HEK293 (cell line): ENCODE results near the gene GRIK4.

ENCODE experiments used
- CTCF ChIP-seq: fragments of 450-650 bp; formaldehyde crosslinking; IDR thresholded peaks from 2 replicates; pipeline ENCODE4 v1.5.1; 2016; ENCODE audit warnings: missing biosample characterization, missing genetic modification characterization
- FEZF1 ChIP-seq: fragments of 450-650 bp; formaldehyde crosslinking; IDR thresholded peaks from 2 replicates; pipeline ENCODE4 v1.5.1; 2016; ENCODE audit warnings: missing biosample characterization, missing genetic modification characterization
- TSHZ1 ChIP-seq: fragments of 450-650 bp; formaldehyde crosslinking; IDR thresholded peaks from 2 replicates; pipeline ENCODE4 v1.5.1; 2016; ENCODE audit warnings: missing biosample characterization, missing genetic modification characterization, borderline replicate concordance
- ZNF133 ChIP-seq: fragments of 450-650 bp; formaldehyde crosslinking; IDR thresholded peaks from 2 replicates; pipeline ENCODE4 v1.5.1; 2016; ENCODE audit warnings: missing biosample characterization, missing genetic modification characterization
- ZNF776 ChIP-seq: fragments of 450-650 bp; formaldehyde crosslinking; IDR thresholded peaks from 2 replicates; pipeline ENCODE4 v1.5.0; 2017; ENCODE audit warnings: missing biosample characterization, missing genetic modification characterization, borderline replicate concordance
- TF ChIP-seq, protein P1 (sequence below): fragments of 450-650 bp; formaldehyde crosslinking; IDR thresholded peaks from 2 replicates; pipeline ENCODE4 v1.5.1; 2016; ENCODE audit warnings: missing biosample characterization, missing genetic modification characterization

- TF ChIP-seq CTCF (no peak), TSHZ1 (tag by site-specific recombination) (no peak), ZNF776 (tag by site-specific recombination) (no peak), FEZF1 (tag by site-specific recombination) (no peak), ZNF133 (tag by site-specific recombination) (no peak)
- TF ChIP-seq, protein P1, sequence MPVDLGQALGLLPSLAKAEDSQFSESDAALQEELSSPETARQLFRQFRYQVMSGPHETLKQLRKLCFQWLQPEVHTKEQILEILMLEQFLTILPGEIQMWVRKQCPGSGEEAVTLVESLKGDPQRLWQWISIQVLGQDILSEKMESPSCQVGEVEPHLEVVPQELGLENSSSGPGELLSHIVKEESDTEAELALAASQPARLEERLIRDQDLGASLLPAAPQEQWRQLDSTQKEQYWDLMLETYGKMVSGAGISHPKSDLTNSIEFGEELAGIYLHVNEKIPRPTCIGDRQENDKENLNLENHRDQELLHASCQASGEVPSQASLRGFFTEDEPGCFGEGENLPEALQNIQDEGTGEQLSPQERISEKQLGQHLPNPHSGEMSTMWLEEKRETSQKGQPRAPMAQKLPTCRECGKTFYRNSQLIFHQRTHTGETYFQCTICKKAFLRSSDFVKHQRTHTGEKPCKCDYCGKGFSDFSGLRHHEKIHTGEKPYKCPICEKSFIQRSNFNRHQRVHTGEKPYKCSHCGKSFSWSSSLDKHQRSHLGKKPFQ (tag by site-specific recombination): no peak
Measured at GRCh38 chr11:120635136-120635810, 123.7 kb downstream of the GRIK4 start.
